NCI-H1694 (cell line): ENCODE results near the gene WEE1.
"Not testable (repeated sequence)": the region's sequence is repeated elsewhere in the genome, so short reads cannot be mapped to it uniquely, and the experiment has no call there.

ENCODE experiments used
- DNase-seq: peaks from one replicate; lab custom pipeline; 2025; lab: John Stamatoyannopoulos, UW

The WEE1 gene

GRCh38 chr11:9573052-9573774, at the start of gene WEE1:
TSS of gene WEE1 (plus strand) at chr11:9573670. CDS start at chr11:9573934, 264 bp downstream.
- peak; percentile 89 for DNase-seq

GRCh38 chr11:9524001-9524400, 49.5 kb upstream of the WEE1 start:
- DNase-seq = no peak

DNA sequence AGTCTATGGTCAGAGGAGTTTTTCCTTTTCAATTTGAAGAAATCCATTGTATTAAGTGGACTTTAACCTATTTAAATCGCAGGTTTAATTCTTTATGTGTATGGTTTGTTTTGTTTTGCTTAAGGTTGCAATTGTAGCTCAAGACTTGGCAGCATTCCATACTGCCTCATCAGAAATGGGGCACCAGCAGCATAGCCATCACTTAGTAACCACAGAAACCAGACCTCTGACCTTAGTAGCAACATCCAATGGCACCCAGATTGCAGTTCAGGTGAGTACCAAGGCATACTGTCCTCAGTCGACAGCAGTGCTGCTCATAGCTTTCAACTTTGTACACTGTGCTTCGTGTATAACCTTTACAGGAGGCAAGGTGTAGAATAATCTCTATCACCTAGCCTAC, 48.4 kb upstream of the WEE1 start:
- DNase-seq = no peak

- no peak for DNase-seq
Measured at GRCh38 chr11:9527481-9528135, 45.9 kb upstream of the WEE1 start.

GRCh38 chr11:9528136-9528501, 45.4 kb upstream of the WEE1 start:
- DNase-seq = no peak

GRCh38 chr11:9528573-9529333, 44.7 kb upstream of the WEE1 start:
- DNase-seq = no peak

- DNase-seq = peak; percentile 20
Measured at GRCh38 chr11:9529334-9529650, 44.2 kb upstream of the WEE1 start.

GRCh38 chr11:9530020-9530621, 43.3 kb upstream of the WEE1 start:
- DNase-seq = no peak

GRCh38 chr11:9530901-9531625, 42.4 kb upstream of the WEE1 start:
- DNase-seq = no peak

- no peak for DNase-seq
Measured at GRCh38 chr11:9533058-9533457, 40.4 kb upstream of the WEE1 start.

DNA sequence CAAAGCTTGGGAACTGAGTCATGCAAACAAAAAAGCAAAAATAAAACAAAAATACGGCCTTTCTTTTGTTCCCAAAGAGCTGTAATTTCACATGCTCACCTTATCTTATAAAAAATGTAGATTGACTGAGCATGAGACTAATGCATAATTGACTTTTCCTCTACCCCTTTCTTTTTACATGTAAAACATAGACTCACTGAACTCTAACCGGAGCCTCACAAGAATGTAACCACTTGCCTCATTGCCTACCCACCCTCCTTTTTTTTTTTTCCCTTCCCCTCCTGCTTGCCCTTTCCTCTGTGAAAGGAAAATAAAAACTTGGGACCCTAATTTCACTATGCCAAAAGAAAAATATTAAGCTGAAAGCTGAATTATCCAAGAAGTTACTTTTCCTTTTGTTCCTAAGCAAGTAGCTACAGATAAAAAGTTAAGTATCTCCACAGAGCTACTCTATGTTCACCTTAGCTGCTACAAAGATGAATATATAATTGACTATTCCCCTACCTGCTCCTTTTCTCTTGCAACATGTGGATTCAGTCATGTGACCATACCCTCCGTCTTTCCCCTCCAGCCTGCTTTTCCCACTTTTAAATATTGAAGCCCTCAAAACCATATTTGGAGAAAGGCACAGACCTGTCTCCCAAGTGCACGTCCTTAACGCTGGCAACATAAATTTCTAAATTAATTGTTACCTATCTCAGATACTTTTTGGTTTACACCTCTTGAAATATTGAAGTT, 39.6 kb upstream of the WEE1 start:
- DNase-seq = no peak

DNA sequence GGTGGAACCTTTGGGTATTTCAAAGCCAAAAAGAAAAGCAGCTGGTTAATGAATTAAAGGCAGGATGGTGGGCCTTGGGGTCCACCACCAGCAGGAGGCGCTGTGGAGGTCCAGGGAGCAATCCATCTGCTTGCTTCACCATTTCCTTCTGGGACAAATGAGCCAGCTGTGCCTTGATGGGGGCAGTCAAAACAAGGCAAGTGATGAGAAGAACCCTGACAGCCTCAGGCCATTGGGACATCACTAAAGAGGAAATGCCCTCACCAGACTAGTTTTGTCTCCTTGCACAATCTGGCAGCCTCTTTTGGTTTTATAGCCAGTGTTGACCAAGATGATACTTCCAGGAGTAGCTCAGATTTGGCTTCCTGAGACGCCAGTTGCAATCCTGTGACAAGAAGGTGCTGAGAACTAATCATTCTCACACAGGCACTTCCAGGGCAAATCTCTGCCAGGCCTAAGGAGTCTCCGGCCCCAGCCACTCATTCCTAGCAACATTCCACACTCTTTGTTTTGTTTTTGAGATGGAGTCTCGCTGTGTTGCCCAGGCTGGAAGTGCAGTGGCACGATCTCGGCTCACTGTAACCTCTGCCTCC, 38.2 kb upstream of the WEE1 start:
- DNase-seq = peak; percentile 64

- no peak for DNase-seq
Measured at GRCh38 chr11:9538548-9538947, 34.9 kb upstream of the WEE1 start.

- not testable (repeated sequence) for DNase-seq
Measured at GRCh38 chr11:9549216-9549615, 24.3 kb upstream of the WEE1 start.

DNA sequence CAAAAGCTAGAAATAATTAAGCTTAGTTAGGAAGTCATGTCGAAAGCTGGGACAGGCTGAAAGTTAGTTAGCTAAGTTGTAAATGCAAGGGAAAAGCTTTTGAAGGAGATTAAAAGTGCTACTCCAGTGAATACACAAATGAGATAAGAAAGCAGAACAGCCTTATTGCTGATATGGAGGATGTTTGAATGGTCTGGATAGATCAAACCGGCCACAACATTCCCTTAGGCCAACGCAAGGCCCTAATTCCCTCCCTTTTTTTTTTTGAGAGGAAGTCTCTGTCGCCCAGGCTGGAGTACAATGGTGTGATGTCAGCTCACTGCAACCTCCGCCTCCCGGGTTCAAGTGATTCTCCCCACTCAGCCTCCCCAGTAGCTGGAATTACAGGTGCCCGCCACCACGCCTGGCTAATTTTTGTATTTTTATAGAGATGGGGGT, 23.3 kb upstream of the WEE1 start:
- DNase-seq = no peak

DNA sequence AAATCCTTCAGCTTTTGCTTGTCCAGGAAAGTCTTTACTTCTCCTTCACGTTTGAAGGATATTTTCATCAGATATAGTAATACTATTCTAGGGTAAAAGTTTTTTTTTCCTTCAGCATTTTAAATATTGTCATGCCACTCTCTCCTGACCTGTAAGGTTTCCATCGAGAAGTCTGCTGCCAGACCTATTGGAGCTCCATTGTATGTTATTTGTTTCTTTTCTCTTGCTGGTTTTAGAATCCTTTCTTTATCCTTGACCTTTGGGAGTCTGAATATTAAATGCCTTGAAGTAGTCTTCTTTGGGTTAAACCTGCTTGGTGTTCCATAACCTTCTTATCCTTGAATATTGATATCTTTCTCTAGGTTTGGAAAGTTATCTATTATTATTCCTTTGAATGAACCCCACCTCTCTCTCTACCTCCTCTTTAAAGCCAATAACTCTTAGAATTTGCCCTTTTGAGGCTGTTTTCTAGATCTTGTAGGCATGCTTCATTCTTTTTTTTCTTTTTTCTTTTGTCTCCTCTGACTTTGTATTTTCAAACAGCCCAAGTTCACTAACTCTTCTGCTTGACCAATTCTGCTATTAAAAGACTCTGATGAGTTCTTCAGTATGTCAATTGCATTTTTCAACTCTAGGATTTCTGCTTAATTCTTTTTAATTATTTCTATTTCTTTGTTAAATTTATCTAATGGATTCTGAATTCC, 12.0 kb upstream of the WEE1 start:
- DNase-seq = no peak

DNA sequence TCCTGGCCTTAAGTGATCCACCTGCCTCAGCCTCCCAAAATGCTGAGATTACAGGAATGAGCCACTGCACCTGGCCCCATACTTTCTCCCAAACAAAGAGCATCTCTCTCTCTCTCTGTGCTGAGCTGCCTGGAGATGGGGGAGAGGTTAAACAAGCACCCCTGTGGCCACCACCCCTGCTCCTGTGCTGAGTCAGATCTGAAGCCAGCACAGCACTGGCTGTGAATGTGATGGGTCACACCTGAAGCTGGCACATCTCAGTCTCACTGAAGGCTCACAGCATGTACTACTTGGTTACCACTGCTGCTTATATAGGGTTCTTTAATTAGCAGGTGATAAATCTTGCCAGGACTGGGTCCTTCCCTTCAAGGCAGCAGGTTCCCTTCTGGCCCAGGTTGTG, 10.8 kb upstream of the WEE1 start:
- no peak for DNase-seq

DNA sequence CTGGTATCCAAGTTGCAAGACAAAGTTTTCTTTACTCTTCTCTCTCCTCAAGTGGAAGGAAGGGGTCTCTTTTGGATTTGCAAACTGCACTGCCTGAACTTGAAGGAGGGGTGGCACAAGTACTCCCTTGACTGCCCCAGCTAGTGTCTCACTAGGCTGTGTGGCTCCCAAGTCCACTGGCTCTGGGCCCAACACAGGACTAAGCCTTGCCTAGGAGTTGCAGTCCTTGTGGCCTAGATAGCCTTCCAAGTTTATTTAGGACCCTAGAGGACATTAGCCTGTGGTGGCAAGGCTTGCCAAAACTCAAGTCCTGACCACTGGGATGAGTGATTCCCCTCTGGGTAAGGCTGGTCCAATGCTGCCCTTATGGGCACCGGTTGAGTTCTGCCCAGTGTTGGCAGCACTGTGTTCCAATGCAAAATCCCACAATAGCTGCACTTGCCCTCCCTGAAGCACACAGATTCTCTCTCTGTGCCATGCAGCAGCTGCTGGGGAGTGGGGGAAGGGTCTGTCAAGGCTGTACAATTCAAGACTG, 10.2 kb upstream of the WEE1 start:
- no peak for DNase-seq

GRCh38 chr11:9565822-9566560, 7.5 kb upstream of the WEE1 start:
- DNase-seq = no peak
